C4-2B (cell line): ENCODE measurements around the gene SIT1.
"Not testable (repeated sequence)": the region's sequence is repeated elsewhere in the genome, so short reads cannot be mapped to it uniquely, and the experiment has no call there.

Experiments
- CTCF ChIP-seq: fragments of 450-650 bp; conservative IDR thresholded peaks from 2 replicates; pipeline ENCODE4 v1.5.1; 2017; ENCODE audit warnings: mild to moderate bottlenecking
- ZFX ChIP-seq: fragments of 450-650 bp; IDR thresholded peaks from 2 replicates; pipeline ENCODE4 v1.6.1; 2017

- not testable (repeated sequence) for TF ChIP-seq CTCF, ZFX
These were observed 9.3 kb downstream of the SIT1 start for GRCh38 chr9:35641478-35641877.
